GM19193 (cell line): ENCODE measurements around the gene ARHGAP44.

Experiments
- POLR2A ChIP-seq: IDR thresholded peaks from 4 replicates; pipeline ENCODE4 v1.6.1; 2011; ENCODE audit not compliant: insufficient read depth, insufficient read length; ENCODE audit errors: extremely low read depth

Gene ARHGAP44

DNA sequence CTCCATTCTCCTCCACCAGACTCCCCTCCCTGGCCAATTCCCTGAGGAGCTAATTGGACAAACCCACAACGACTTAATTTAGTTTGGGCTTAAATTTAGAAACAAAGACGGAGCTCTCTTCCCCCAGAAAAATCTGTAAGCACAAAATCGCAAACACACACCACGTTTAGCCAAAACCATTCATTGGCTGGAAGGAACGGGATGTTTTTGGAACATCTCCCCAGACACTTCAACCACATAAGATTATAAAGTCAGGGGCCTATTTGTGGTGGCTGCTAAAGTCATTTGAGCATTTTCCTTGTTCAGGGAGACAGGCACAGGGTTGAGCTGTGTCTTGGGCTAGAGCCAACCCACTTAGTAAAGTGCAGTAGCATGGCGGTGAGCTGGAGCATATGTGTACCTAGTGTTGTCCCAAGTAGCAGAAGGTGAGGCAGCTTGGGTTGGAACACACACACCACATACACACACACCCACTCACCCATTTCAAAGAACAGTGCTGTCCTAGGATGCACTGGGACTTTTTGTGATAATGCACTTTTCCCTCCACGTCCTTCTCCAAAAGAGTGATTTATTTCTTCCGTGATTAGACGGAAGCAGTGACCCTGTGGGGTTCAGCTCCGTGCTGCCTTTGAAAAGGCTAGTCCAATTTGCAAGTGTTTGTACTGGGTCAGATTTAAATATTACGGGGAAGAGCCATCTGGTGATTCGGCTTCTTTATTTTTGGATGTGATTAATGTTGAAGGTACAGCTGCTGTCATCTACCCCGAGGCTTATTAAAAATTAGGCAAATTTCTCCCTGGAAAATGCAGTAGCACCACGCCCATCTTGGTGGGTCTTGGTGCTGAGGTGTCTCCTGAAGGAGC lies 196.4 kb downstream of the ARHGAP44 start:
- no peak for TF ChIP-seq POLR2A

DNA sequence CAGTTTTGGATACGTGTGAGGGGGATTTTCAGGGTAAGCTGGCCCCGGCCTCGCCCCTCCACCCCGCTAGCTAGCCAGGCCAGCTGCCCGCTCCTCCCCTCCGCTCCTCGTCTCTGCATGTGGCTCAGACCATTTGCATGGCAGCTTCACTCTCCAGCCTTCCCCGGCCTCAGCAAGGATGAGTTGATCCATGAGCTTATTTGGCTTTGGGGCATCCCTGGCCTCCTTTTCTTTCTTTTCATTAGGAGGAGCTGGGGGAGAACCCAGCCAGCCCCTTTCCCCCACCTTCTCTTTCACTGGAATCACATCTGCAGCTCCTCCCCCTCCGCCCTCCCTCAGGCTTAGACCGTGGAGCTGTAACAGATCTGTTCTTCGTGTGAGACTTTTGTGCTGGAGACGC lies 197.8 kb downstream of the ARHGAP44 start:
- TF ChIP-seq POLR2A: no peak

DNA sequence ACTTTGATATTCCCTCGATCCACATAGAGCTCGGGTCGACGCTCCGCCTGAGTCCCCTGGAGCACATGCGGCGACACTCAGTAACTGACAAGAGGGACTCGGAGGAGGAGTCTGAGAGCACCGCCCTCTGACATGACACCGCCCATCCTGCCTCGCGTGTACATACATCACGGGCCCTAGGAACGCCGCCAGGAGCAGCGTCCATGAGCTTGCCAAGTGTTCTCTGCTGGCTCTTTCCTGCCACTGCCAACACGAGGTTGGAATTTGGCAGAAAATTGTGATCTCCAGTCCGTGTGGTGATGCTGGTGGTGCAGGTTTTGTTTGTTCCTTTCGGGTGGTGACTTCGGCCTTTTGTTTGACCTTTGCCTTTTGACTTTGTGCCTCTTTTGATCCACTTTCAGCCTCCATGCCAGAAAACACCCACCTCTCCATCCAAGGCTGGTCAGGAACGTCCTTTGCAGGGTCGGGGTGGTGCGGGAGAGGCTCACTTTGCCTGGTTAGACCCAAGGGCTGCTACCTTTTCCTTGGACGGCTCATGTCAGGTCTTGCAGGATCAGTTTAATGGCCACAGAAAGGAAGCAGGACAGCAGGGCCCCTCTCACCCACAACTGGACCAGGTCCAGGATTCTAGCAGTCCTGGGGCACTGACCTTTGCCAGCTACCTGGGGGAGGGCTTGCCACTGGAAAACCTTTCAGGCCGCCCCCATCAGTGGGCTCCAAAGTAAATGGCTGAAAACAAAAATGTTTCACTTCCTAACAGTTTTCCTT lies 200.9 kb downstream of the ARHGAP44 start:
- no peak for TF ChIP-seq POLR2A

DNA sequence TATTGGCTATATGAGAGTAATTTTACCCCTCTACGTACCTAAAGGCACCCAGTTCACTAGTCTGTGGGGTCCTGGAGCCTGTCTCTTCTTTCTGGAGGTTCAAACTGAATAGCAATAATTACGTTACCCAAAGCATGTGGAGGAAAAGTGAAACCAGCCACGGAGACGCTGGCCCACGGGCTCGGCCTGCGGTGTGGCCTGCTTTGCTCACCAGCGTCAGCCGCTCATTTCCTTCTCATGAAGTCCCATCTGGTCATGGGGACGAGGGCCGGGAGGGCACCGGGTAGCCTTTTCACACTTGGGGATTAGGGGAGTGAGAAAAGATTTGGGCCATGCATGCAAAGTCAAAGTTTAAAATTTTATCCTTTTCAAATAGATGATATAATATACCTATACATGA lies 201.6 kb downstream of the ARHGAP44 start:
- TF ChIP-seq POLR2A: no peak

DNA sequence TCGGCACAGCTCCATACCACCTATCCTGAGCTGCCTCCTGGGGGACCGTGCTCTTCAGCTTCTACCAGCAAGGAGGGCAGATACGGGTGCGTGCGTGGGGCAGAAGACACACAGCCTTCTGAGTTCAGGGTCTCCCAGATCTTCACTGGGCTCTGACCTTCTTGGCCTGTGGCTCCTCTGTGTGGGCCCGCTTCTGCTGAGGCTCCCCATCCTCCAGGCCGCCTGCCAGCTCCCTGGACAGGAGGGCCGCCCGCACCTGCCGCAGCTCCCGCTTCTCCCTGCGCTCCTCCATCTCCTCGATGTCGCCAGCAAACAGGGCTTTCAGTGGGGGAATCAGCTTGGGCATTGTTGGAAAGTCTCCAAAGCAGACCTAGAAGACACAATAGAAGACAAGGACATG lies 203.4 kb downstream of the ARHGAP44 start:
- TF ChIP-seq POLR2A: no peak

DNA sequence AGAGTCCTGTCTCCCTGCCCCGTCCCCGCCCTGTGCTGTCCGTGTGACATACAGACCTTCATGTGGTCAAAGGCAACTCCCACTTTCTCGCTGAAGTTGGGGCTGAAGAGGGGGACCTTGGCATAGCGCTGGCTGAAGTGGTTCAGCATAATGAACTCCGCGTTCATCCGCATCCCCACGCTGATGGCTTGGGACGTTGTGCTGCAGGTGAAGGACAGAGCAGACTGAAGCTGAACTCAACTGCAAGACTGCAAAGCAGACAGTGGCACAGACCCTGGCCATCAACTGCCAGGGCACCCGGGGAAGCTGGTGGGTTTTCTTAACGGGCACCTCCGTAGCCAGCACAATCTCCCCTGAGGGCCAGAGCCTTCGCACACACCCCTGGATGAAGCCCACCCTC lies 204.3 kb downstream of the ARHGAP44 start:
- no peak for TF ChIP-seq POLR2A

DNA sequence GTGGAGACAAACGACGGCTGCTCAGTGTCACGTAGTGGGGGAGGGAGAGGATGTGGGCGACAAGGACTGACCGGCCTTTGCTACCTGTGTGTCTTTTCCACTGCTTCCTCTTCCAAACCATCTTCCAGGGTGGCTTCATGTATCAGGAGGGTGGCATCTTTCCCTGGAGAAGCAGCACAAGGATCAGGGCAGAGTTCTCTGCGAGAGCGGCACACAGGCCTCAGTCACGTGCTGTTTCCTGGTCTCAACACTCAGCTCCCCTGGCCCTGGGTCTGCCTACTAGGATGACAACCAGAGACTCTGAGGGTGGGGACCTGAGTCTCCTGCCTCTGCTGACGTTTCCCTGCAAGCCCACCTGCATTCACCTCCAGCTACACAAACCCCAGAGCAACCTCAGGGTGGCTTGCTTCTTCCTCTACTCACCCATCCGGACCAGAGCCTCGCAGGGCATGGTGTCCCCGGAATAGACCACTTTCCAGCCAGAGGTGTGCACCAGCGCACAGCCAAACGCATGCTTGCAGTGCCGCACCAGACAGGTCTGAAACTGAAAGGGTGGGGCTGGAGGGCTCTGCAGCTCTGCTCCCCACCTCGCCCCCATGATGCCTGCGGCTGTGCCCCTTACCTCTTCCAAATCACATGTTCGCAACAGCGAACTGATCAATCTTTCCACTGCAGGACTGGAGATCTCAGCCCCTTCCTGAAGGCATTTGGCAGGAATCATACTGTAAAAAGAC lies 205.2 kb downstream of the ARHGAP44 start:
- no peak for TF ChIP-seq POLR2A

DNA sequence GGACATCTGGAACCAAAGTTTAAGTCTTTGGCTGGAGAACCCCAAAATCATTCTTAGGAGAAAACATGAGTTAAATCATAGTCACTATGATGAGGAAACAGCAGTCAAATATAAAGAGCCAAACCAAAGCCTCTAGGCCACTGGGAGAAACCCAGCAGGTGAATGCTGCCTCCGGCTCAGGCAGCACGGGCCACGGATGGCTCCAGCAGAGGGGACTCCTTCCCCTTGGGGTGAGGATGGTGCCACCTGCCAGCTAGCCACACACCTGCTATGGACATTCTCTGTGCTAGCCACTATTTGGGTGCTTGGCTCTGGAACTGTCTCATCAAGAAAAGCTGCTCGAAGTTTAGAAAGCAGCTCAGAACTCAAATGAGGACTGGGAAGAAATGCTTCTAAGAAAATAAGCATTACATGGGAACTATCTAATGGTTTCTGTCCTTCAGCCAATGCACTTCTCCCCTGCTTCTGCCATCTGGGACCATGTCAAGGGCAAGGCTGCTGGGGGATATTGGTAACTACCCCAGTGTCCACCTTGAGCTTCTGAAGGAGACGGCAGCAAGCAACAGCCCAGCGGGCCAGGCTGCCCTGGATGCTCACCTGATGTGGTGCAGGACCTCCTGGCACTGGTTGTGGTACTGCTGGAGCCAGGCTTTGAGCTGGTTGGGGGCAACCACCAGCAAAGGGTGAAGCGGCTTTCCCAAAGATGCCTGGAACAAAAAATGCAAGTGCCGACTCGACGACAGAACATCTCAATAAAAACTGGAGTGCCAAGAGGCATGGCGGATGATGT lies 206.0 kb downstream of the ARHGAP44 start:
- no peak for TF ChIP-seq POLR2A

DNA sequence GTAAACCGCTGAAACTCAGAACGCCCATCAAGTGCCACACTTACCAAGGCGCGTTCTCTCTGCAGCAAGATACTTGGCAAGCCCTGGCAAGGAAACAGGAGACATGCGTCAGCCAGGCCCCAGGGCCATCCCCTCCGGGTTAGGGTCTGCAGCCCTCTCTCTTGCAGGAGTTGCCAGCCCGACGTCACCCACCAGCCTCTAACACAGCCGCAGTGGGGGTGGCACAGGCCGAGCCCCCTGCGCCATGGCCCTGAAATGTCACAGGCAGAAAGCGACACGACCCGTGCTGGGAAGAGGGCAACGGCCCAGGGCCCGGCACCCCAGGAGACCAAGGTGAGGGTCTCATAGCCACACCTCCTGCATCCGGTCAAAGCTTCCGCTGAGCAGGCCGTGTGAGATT lies 206.6 kb downstream of the ARHGAP44 start:
- no peak for TF ChIP-seq POLR2A

DNA sequence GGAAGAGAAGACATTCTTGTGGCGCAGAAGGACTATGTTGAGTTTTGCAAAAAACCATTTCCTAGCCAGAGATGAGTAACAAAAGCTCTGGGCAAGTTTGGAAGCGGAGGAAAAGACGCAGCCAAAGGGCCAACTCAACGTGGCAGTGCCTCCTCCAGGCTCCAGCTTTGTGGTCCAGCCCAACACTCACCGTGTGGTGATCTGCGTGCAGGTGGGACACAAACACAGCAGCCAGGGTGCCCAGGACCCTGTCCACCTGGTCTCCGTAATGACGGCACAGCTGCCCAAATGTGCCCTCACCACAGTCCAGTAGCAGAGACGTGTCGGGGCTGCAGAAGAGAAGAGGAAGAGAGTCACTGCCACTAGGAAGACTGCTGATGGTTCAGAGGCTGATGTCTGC lies 207.1 kb downstream of the ARHGAP44 start:
- no peak for TF ChIP-seq POLR2A

DNA sequence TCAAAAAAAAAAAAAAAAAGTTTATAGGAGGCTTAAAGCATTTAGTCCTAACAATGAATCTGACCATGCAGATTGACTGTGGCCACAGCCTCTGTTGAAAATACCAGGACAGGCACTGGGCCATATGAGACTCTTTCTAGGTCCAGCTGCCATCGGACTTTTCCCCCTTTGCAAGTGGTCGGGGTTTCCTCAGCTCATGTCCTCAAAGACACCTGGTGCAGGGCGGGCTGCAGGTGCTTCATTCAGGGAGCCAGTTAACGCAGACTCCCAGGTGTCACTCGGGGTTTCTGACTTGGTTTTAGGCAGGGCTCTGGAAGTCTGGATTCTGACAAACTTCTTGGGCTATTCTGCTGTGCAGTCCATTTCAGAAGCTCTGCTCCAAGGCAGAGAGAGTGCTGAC lies 207.6 kb downstream of the ARHGAP44 start:
- no peak for TF ChIP-seq POLR2A

DNA sequence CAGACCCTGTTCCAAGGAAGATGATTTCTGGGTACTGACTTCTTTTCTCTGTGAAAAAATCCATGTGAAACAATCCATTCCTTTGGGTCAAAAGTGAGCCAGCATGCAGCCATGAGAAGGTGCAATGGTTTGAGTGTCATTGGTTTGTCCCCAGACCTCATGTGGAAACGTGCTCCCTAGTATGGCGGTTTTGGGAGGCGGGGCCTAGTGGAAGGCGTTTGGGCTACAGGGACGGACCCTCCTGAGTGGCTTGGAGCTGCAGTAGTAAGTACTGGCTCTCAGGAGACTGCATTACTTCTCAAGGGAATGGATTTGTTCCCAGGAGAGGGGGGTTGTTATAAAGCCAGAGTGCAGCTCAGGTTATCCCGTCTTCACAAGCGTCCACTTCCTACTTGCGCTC lies 209.2 kb downstream of the ARHGAP44 start:
- TF ChIP-seq POLR2A: no peak

DNA sequence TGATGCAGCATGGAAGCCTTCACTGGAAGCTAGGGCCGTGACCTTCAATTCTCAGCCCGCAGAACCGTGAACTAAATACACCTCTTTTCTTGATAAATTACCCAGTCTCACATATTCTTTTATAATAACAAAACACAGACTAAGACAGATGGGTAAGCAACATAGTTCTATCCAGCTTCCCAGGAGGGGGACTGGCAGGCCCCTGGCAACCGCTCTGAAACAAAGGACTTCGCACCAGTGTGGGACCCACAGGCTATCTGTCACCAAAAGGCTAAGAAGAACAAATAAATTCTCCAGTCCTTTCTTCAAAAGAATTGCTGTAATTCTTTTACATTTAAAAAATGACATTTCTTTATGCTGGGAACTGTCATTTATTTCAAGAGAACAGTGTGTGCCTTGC lies 209.6 kb downstream of the ARHGAP44 start:
- TF ChIP-seq POLR2A: no peak

DNA sequence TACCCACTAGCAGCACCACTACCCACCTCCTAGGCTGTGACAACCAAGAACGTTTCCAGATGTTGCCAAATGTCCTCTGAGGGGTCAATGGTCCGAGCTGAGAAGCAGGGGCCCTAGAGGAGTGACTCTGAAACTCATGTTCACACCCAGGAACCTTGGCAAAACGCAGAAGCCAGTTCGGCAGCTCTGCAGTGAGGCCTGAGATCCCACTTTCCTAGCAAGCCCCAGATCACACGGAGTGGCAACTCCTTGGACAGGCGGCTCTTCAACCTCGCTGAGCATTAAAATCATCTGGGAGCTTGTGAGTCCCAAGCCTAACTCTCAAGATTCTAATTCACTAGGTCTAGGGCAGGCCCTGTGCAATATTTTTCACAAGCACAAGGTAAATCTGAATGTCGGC lies 211.3 kb downstream of the ARHGAP44 start:
- TF ChIP-seq POLR2A: no peak
